GM18951 (cell line): ENCODE data around the gene CCNF.
"Not testable (repeated sequence)": the region's sequence is repeated elsewhere in the genome, so short reads cannot be mapped to it uniquely, and the experiment has no call there.

ENCODE experiments used
- POLR2A ChIP-seq: IDR thresholded peaks from 4 replicates; pipeline ENCODE4 v1.6.1; 2011; ENCODE audit warnings: mild to moderate bottlenecking; ENCODE audit not compliant: insufficient read length, insufficient read depth; ENCODE audit errors: extremely low read depth
- in situ Hi-C: fragments of 300-500 bp; cut with MboI; formaldehyde crosslinking; loops from one replicate; pipeline ENCODE4 v1.12.0; 2022; ENCODE audit warnings: low sequenced_read_pairs, mixed read lengths, inconsistent platforms; ENCODE audit not compliant: unreplicated experiment

The CCNF gene

DNA sequence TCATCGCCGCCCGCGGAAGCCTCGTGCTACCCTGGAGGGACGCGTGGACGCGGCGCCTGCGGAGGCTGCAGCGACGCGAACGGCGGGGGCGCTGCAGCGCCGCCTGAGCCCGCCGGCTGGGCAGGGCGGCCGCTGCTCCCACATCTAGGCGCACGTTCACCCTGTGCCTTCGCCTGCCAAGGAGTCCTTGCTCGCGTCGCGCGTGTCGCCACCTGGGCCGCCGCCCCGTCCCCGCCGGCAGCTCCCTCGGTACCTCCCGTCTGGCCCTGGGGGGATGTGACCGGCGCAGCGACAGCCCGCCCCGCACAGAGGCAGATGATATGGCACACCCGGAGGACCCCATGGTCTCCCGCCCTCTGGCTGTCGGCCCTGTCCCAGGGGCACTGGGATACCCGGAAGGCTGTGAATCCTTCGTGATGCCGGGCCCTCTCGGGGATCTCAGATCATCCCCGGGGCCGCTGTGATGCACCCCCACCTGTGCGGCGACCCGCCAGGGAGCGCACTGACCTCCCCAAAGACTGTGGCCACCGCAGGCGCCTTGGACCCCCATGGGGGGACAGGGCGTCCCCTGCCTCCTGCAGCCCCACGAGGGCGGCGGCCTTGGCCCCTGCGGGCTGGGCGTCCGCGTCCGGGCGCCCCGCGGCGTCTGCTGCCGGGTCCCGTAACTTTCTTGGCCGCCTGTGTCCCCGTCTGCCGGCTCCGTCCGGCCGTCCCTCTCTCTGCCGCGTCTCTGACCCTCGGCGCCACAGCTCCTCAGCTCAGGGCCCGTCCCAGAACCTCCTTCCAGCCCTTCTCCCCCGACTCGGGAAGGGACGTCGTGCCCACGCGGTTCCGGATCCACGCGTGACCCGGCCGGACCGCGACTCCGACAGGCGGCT, 45.0 kb downstream of the CCNF start:
- TF ChIP-seq POLR2A: no peak
- in situ Hi-C loops: no loop called here

- peak; percentile 90 for TF ChIP-seq POLR2A
- in situ Hi-C loops: no loop called here
Measured at GRCh38 chr16:2474877-2475412, 45.7 kb downstream of the CCNF start, which contains the start of gene TBC1D24. TBC1D24 (plus strand) TSS chr16:2475127; CDS start chr16:2496149, 21,022 bp downstream.

DNA sequence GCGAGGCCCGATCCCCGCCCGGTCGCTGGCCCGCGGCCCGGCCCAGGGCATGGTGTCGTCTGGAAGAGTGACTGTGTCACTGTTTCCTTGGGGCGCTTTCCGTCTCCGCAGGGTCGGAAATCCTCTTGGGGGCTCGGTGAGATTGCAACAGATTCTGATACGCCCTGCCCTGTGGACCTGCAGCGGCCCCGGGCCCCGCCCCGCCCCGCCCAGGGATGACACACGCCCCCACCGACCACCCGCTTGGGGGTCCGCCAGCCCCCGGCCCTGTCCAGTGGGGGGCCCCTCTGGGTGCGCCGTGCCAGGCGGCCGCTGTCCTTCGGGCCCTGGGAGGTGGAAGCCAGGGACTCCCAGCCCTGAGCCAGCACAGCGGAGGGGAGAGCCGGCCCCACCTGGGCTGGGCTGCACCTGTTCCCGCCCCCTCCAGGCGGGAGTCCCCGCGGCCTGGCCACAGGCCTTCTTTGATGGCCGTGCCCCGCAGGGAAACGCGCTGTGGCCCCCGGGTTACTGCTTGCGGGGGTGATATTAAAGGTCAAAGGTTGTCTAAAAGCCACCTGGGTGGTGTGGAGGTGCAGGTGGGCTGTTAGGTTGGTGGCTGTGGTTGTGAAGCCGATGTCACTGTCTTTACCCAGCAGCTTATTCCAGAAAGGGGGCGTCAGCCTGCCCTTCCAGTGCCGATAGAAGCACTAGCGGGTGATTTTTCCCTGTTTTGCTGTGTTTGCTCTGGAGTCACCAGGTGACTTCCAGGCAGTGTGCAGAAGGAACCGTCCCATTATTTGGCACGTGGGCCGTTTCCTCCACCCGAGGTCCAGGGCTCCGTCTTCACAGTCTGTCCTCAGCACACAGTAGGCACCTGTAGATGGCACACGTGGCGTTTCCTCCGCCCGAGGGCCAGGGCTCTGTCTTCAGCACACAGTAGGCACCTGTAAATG, 46.4 kb downstream of the CCNF start:
- in situ Hi-C loops: no loop called here
- TF ChIP-seq POLR2A: no peak

GRCh38 chr16:2476345-2476720, 47.1 kb downstream of the CCNF start:
- no peak for TF ChIP-seq POLR2A
- in situ Hi-C loops: no loop called here

GRCh38 chr16:2476741-2477140, 47.5 kb downstream of the CCNF start:
- in situ Hi-C loops: no loop called here
- no peak for TF ChIP-seq POLR2A

DNA sequence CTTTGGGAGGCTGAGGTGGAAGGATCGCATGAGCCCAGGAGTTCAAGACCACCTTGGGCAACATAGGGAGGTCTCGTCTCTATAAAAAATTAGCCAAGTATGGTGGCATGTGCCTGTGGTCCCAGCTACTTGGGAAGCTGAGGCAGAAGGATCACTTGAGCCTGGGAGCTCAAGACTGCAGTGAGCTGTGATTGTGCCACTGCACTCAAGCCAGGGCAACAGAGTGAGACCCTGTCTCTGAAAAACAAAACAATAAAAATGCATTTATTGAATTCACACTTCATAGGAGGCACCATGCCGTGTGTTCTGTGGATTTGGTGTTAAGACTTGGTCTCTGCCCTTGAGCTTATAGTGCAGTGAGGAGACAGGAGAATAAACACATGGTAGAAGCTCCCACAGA, 48.1 kb downstream of the CCNF start:
- TF ChIP-seq POLR2A: no peak
- in situ Hi-C loops: no loop called here

DNA sequence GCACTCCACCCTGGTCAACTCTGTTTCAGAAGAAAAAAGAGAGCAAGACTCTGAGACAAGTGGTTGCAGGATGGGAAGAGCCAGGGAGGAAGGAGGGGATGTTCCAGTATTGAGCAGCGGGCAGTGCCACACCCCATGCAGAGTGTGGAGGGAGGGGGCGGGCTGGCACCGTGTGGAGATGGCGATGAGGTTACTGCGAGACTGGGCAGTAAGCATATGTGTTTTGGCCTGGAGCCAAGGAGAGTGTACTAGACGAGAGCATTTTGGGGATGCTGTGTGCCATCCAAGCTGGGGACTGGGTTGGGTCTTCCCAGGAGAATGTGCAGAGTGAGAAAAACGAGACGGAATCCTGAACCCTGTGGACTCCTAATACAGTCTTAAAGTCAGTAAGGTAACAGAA, 49.0 kb downstream of the CCNF start:
- TF ChIP-seq POLR2A: no peak
- in situ Hi-C loops: no loop called here

- in situ Hi-C loops: not testable (repeated sequence)
Measured at GRCh38 chr16:2479996-2480395, 50.7 kb downstream of the CCNF start.

DNA sequence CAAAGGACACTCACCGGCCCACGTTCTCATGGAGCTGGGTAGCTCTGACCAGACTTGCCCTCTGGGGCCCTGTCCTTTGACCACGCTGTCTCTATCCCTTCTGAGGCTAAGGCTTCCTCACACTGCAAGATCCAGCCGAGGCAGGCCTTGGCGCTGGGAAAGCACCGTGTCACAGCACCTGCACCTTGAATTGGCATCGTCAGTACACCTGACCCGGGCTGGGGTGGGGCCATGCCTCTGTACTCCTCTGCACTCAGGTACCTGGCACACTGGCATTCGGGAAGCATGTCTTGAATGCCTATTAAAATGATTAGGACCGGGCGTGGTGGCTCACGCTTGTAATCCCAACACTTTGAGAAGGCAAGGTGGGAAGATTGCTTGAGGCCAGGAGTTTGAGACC, 51.7 kb downstream of the CCNF start:
- in situ Hi-C loops: no loop called here
- TF ChIP-seq POLR2A: no peak

GRCh38 chr16:2481676-2482075, 52.4 kb downstream of the CCNF start:
- in situ Hi-C loops: no loop called here
- TF ChIP-seq POLR2A: no peak

DNA sequence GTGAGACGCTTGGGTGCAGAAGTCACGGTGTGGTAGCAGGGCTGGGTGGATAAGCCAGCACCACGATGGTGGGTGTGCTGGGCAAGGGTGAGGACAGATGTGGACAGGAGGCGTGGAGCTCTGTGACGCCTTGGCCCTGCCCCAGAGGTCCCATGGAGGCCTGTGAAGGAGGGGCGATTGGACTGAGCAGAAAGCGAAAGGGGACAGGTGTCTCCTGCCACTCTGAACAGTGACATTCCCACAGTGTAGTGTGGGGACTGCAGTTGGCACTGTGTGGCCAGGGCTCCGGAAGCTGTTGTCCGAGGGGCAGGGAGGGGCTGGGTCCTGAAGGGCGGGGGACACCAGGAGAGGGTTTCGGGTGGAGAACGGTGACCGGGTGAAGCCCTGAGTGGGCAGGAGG, 53.0 kb downstream of the CCNF start:
- in situ Hi-C loops: no loop called here
- TF ChIP-seq POLR2A: no peak

DNA sequence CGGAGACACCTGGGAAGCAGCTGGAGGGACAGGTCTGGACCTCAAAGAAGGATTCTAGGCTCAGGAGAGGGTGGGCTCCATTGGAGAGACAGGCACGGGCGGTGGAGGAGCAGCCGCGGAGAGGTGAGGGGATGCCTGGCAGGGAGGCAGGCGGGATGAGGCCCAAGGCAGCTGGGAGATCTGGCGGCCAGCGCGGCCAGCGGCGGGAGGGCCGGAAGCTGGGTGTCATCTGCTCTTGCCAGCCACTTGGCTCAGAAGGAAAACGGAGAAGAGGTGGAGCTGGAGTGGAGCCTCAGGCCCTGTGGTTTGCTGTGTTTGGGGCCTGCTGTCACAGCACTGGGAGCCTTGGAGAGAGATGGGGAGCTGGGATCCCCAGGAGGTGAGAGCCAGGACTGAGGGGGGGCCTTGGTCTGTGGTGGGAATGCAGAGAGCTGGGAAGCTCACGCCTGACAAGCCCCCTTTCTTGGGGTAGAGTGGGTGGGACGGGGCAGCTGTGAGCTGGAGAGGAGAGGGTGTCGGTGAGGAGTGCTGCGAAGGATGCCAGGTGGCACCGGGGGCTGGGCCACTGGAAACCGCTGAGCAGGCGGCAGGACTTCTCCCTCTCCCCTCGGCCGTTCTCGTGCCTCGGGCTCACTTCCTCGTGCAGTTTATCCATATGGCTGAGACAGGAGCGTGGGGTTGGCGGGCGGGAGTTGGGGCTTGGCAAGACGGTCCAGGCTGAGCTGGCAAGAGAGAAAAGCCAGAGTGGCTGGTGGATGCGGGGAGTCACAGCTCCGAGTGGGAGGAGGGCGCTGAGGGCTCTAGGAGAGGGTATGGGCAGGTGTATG, 53.7 kb downstream of the CCNF start:
- in situ Hi-C loops: no loop called here
- no peak for TF ChIP-seq POLR2A
